ENCODE results near the gene EXOC3L1.

EXOC3L1 gene

DNA sequence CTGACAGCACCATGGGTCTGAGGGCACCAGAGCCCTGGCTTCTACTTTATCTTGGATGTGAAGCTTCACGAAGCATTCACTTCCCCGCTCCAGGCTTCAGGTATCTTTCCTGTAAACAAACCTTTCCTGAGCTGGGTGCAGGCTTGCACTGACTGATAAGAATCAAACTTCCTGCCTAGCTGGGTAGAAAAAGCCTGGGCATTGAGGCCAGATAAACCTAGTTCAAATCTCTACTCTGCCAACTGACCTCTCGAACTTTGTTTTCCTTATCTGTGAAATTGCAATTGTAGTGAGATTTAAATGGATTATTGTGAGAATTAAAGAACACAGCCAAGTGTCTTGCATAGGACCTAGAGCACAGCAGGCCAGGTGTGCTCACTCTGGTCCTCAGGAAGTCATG is 34.1 kb upstream of the EXOC3L1 start:
- TF ChIP-seq, protein P1, sequence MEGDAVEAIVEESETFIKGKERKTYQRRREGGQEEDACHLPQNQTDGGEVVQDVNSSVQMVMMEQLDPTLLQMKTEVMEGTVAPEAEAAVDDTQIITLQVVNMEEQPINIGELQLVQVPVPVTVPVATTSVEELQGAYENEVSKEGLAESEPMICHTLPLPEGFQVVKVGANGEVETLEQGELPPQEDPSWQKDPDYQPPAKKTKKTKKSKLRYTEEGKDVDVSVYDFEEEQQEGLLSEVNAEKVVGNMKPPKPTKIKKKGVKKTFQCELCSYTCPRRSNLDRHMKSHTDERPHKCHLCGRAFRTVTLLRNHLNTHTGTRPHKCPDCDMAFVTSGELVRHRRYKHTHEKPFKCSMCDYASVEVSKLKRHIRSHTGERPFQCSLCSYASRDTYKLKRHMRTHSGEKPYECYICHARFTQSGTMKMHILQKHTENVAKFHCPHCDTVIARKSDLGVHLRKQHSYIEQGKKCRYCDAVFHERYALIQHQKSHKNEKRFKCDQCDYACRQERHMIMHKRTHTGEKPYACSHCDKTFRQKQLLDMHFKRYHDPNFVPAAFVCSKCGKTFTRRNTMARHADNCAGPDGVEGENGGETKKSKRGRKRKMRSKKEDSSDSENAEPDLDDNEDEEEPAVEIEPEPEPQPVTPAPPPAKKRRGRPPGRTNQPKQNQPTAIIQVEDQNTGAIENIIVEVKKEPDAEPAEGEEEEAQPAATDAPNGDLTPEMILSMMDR (IDR thresholded peaks at IDR 0.05; ENCODE audit: insufficient read depth, low read length, missing control alignments): no peak
- POLR2A ChIA-PET: interaction anchor here (0.6 to 1.3 kb wide), 3 partner anchors 14 to 22 kb away, joined by 3 to 4 read pairs (median 3); no protein-coding TSS in a partner anchor
- no peak for DNase-seq (ENCODE audit: low read depth, low spot score)
- H3K4me3 ChIP-seq (ENCODE audit: low read depth, low read length): no peak overlapping the region
- CTCF ChIA-PET: interaction anchor here (1.0 to 1.5 kb wide), 4 partner anchors 11 to 36 kb away, joined by 3 to 5 read pairs (median 3); partner anchors contain the start of gene ELMO3

DNA sequence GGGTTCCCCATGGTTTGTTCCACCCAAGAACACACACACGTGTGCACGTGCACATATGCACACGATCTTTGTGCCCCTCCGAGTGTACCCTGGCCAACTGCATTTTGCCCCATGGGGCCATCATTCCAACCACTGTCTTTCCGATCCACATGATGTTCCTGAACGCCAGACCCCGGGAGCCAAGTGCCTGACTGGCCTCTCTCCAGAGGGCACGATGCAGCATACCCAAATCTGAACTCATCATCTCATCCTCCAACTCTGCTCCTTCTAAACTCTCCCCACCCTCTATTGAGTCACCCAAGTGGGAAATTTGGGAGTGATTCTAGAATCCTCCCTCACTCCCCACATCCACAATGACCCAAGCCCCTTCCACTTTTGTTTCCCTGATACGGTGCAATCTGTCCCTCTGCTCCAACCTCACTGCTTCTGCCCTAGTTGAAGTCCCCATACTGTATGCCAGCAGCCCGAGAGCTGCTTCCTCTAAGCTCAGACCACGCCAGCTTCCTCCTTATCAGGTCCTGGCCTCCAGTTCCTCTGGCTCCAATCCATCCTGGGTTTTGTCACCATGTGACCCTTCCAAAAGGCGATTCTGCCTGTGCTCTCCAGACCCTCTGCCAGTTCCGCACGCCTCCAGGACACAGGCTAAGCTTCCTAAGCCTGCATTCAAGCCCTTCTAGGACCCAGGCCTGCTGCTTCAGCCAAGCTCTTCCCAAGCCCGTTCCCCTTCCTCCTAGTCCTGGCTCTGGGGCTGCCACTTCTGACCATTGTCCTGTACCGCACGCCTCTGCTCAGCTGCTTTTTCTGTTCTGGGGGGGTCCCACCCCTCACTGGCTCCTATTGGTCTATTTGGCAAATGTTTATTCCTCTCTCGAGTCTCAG is 26.9 kb upstream of the EXOC3L1 start:
- ChIA-PET CTCF (no interaction called here), POLR2A (interaction anchor here (0.9 kb wide), 1 partner anchor 9 kb away, joined by 3 read pairs; no protein-coding TSS in a partner anchor)
- H3K4me3 ChIP-seq (ENCODE audit: low read depth, low read length): no peak overlapping the region
- DNase-seq (ENCODE audit: low read depth, low spot score): no peak
- TF ChIP-seq, protein P1 (IDR thresholded peaks at IDR 0.05; ENCODE audit: insufficient read depth, low read length, missing control alignments): no peak

DNA sequence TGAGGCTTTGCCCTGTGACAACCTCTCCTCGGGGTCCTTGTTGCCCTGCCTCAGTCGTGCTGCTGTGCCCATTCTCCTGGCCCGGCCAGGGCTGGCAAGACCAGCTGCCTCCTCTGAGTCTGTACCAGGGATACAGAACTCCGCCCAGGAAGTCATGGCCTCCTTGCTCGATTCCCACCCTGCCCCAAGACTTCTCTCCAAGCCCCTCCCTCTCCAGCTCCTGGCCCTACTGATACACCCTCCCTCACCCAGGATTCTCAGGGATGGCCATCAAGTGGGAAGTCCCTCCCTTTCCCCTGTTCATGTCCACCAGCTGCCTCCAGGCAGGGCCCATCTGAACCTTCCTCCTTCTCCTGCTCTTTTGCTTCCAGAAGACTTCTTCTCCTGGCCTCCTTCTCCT is 25.8 kb upstream of the EXOC3L1 start:
- ChIA-PET CTCF (interaction anchor here (10.5 kb wide), 1 partner anchor 19 kb away, joined by 83 read pairs; the partner anchor contains the start of genes E2F4 and ELMO3), POLR2A (no interaction called here)
- no peak overlapping the region for H3K4me3 ChIP-seq (ENCODE audit: low read depth, low read length)
- no peak for DNase-seq (ENCODE audit: low read depth, low spot score)
- TF ChIP-seq, protein P1 (IDR thresholded peaks at IDR 0.05; ENCODE audit: insufficient read depth, low read length, missing control alignments): no peak

DNA sequence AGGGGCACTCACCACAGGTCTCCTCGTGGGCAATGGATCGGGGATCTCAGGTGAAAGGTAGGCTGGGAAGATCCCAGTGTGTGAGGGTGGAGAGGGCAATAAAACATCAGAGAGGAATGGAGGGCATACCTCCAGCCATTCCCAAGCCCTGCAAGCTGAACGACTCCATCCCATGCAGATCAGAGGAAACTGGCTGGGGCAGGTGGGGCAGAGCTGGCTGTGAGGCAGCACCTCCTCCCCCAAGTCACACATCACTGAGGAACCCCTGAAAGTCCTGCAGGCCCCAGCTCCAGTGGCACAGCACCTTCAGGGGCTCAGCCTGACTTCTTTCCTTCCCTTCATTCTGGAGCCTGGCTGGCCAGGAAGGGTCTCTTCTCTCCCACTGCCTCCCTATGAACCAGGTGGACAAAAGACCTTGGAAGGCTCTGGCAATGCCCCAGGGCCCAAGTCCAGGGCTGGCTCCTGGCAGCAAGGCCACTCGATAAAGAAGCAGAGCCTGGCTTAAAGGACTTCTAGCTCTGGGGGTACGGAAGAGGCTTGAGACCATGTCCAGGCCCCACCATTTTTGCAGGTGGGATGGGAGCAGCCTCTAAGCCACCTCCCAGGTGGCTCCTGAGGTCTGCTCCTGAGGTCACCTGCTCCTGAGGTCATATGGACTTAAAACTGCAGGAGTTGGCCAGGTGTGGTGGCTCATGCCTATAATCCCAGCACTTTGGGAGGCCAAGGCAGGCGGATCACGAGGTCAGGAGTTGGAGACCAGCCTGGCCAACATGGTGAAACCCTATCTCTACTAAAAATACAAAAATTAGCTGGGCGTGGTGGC is 23.5 kb upstream of the EXOC3L1 start:
- DNase-seq (ENCODE audit: low read depth, low spot score): no peak
- ChIA-PET POLR2A (no interaction called here), CTCF (interaction anchor here (0.6 to 10.5 kb wide), 6 partner anchors 10 to 45 kb away, joined by 3 to 83 read pairs (median 3); partner anchors contain the start of genes E2F4, ELMO3 and TMEM208)
- H3K4me3 ChIP-seq (ENCODE audit: low read depth, low read length): no peak overlapping the region
- TF ChIP-seq, protein P1 (IDR thresholded peaks at IDR 0.05; ENCODE audit: insufficient read depth, low read length, missing control alignments): no peak

DNA sequence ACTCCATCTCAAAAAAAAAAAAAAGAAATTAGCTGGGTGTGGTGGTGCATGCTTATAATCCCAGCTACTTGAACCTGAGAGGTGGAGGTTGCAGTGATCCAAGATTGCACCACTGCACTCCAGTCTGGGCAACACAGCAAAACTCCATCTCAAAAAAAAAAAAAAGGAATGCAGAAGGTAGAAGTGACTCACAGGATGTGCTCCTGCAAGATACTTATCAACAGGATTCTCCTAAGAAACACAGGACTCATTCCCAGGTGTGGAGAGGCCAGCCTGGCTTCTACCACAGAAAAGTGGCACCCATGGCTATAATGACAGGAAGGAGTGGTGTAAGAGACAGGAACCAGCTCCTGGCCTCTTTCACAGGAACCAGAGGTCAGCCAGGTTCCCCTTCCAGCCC is 22.8 kb upstream of the EXOC3L1 start:
- POLR2A ChIA-PET: no interaction called here

More for the DNA sequence above, 22.8 kb upstream of the EXOC3L1 start:
- CTCF ChIA-PET: interaction anchor here (0.6 to 10.5 kb wide), 4 partner anchors 14 to 46 kb away, joined by 3 to 83 read pairs (median 3); partner anchors contain the start of genes E2F4, ELMO3 and TMEM208
- H3K4me3 ChIP-seq (ENCODE audit: low read depth, low read length): no peak overlapping the region
- DNase-seq (ENCODE audit: low read depth, low spot score): no peak
- TF ChIP-seq, protein P1 (IDR thresholded peaks at IDR 0.05; ENCODE audit: insufficient read depth, low read length, missing control alignments): no peak

All from AG04449 (cell line).